Measurements from ENCODE around the gene AUNIP. TPM values are rescaled to one million over a fixed set of nuclear protein-coding genes. Genes with fewer than 3 reads are reported as not detected.

The AUNIP gene
- total RNA-seq, 4 donors from 2014 or later = 0.26 to 0.89 (median 0.49) TPM; not detected in 1

DNA sequence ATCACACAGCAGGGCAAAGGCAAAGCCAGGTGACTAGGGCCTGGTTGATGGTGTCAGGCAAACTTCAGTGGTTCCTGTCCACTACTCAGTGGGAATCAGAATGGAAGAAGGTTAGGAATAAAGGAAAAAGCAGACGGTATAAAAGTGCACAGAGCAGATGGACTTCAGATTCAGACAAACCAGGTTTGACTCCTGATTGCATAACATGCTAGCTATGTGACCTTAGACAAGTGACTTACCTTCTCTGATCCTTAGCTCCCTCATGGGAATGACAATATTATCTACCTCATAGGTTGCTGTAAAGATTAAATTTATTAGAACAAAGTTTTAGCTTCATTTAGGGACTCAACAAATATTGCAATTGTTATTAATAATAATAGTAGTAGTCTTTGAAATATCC lies 11.4 kb upstream of the AUNIP start:
- Histone ChIP-seq H3K4me3 (no peak overlapping the region), H3K9me3 (no peaks in the 10 kb centered on the region), H3K4me1 (peaks cover 61% of the 10 kb centered on the region), H3K36me3 (peaks cover 3% of the 10 kb centered on the region), H3K27me3 (no peaks in the 10 kb centered on the region), H3K27ac (no peak overlapping the region)
- no peak for TF ChIP-seq POLR2A (IDR thresholded peaks at IDR 0.05)
- WGBS = 91% methylated on average over 1 of the region's 1 CpG
- no peak for DNase-seq (ENCODE audit: low spot score in 2 of 2)

DNA sequence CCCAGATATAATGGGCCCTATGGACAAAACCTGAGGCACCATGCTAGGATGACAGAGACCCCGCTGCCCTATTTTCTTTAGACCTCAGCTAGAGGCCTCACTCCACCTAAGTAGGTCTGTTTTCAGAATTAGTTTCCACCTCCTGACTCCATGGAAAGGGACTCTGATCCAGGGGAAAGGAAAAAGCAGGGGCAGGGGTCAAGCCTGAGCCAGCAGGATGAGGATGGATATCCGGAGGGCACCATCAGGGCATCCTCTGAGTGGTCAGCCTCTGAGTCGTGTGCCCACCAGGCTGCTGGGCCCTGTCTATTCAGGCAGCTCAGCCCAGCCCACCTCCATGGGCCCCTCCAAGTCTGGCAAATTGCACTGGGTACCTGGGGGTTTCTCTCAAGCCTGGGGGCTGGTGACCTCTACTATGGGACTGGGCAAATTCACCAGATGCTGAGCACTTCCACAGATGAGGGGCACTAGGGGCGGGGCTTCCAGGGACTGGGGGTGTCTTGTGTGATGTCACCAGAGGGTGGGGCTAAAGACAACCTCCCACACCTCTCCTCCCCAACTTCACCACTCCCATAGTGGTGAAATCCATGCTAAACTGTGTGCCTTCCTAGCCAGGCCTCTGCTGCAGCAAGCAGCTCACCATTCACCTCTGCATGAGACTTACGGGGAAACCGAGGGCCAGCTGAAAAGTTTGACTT lies 10.8 kb upstream of the AUNIP start:
- no peak for DNase-seq (ENCODE audit: low spot score in 2 of 2)
- H3K36me3 ChIP-seq = peaks cover 3% of the 10 kb centered on the region
- no peaks in the 10 kb centered on the region for H3K9me3 ChIP-seq
- WGBS = 63% methylated on average over 6 of the region's 6 CpGs
- no peaks in the 10 kb centered on the region for H3K27me3 ChIP-seq
- H3K27ac ChIP-seq = no peak overlapping the region
- no peak for TF ChIP-seq POLR2AphosphoS5 (IDR thresholded peaks at IDR 0.05)
- peaks cover 55% of the 10 kb centered on the region for H3K4me1 ChIP-seq
- H3K4me3 ChIP-seq = no peak overlapping the region

DNA sequence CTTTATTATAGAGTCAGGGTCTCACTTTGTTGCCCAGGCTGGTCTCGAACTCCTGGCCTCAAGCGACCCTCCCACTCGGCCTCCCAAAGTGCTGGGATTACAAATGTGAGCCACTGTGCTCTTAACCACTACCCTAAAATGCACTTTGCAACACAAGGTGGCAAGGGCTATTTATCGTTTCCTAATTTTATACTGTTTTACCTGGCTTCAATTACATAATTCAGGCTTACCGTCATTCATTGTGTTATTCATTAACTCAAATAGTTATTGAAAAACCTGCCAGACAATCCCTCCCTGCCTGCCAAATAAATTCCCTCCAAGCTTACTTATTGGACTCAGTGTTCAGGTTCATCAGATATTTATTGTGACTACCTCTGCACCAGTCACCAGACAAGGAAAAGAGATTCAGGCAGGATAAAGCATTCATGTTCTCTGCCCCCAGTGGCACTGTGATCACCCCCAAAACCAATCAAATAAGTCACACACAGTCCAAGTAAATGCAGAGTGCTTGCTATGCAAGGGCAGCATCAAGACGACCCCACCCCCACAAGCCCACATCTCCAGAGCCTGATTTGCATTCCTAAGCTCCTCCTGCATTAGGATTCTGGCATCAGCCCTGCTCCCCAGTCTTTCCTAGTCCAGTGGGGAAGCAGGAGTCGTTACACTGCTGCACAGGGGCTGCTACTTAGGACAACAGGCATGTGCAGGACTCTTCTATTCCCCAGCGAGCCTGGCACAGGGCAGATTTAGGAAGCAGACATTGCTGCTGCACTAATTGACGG lies 8.1 kb upstream of the AUNIP start:
- Histone ChIP-seq H3K27ac (no peak overlapping the region), H3K27me3 (no peaks in the 10 kb centered on the region), H3K36me3 (peaks cover 16% of the 10 kb centered on the region), H3K4me1 (peaks cover 44% of the 10 kb centered on the region), H3K4me3 (no peak overlapping the region), H3K9me3 (no peaks in the 10 kb centered on the region)
- DNase-seq (ENCODE audit: low spot score in 2 of 2) = no peak
- TF ChIP-seq EP300 (IDR thresholded peaks at IDR 0.05) = no peak
- no peak for TF ChIP-seq POLR2AphosphoS5 (IDR thresholded peaks at IDR 0.05)
- TF ChIP-seq POLR2A (IDR thresholded peaks at IDR 0.05) = no peak
- TF ChIP-seq, protein P1, sequence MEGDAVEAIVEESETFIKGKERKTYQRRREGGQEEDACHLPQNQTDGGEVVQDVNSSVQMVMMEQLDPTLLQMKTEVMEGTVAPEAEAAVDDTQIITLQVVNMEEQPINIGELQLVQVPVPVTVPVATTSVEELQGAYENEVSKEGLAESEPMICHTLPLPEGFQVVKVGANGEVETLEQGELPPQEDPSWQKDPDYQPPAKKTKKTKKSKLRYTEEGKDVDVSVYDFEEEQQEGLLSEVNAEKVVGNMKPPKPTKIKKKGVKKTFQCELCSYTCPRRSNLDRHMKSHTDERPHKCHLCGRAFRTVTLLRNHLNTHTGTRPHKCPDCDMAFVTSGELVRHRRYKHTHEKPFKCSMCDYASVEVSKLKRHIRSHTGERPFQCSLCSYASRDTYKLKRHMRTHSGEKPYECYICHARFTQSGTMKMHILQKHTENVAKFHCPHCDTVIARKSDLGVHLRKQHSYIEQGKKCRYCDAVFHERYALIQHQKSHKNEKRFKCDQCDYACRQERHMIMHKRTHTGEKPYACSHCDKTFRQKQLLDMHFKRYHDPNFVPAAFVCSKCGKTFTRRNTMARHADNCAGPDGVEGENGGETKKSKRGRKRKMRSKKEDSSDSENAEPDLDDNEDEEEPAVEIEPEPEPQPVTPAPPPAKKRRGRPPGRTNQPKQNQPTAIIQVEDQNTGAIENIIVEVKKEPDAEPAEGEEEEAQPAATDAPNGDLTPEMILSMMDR (IDR thresholded peaks at IDR 0.05) = no peak
- WGBS = 68% methylated on average over 9 of the region's 9 CpGs

DNA sequence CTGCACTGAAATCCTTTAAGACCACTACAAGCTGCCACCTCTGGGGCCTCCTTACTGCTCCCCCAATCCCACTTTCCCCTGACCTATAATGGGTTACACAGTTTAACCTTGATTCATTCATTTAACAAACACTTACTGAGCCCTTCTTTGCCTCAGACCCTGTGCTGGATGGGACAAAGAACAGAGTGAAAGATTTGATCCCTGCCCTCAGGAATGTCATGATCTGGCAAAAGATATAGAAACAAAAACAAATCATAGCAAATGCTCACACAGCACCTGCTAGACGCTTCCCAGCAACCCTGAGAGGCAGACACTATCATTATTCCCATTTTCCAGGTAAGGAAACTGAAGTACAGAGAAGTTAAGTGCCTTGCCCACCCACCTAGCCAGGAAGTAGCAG lies 7.0 kb upstream of the AUNIP start:
- 76% methylated on average over 1 of the region's 1 CpG for WGBS

DNA sequence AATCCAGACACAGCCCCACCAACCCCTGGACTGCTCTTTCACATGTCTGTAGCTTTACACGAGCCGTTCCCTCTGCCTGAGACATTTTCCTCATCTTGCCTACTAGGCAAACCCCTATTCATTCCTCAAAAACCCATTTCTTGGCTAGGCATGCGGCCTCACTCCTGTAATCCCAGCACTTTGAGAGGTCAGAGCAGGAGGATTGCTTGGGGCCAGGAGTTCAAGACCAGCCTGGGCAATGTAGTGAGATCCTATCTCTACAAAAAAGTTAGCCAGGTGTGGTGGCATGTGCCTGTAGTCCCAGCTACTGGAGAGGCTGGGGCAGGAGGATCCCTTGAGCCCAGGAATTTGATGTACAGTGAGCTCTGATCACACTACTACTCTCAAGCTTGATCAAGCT lies 5.2 kb upstream of the AUNIP start:
- peaks cover 35% of the 10 kb centered on the region for H3K4me1 ChIP-seq
- peaks cover 18% of the 10 kb centered on the region for H3K36me3 ChIP-seq
- WGBS = 83% methylated on average over 3 of the region's 3 CpGs
- DNase-seq (ENCODE audit: low spot score in 2 of 2) = no peak
- no peak overlapping the region for H3K4me3 ChIP-seq
- TF ChIP-seq EP300 (IDR thresholded peaks at IDR 0.05) = no peak
- no peaks in the 10 kb centered on the region for H3K9me3 ChIP-seq
- no peaks in the 10 kb centered on the region for H3K27me3 ChIP-seq
- no peak overlapping the region for H3K27ac ChIP-seq

More for the DNA sequence above, 7.0 kb upstream of the AUNIP start:
- Histone ChIP-seq H3K36me3 (peaks cover 18% of the 10 kb centered on the region), H3K4me3 (no peak overlapping the region), H3K4me1 (peaks cover 33% of the 10 kb centered on the region), H3K27me3 (no peaks in the 10 kb centered on the region), H3K27ac (no peak overlapping the region), H3K9me3 (no peaks in the 10 kb centered on the region)
- no peak for DNase-seq (ENCODE audit: low spot score in 2 of 2)
- TF ChIP-seq EP300 (IDR thresholded peaks at IDR 0.05) (no peak), POLR2A (IDR thresholded peaks at IDR 0.05) (no peak), POLR2AphosphoS5 (IDR thresholded peaks at IDR 0.05) (no peak)
- TF ChIP-seq, protein P1 (IDR thresholded peaks at IDR 0.05) = no peak

DNA sequence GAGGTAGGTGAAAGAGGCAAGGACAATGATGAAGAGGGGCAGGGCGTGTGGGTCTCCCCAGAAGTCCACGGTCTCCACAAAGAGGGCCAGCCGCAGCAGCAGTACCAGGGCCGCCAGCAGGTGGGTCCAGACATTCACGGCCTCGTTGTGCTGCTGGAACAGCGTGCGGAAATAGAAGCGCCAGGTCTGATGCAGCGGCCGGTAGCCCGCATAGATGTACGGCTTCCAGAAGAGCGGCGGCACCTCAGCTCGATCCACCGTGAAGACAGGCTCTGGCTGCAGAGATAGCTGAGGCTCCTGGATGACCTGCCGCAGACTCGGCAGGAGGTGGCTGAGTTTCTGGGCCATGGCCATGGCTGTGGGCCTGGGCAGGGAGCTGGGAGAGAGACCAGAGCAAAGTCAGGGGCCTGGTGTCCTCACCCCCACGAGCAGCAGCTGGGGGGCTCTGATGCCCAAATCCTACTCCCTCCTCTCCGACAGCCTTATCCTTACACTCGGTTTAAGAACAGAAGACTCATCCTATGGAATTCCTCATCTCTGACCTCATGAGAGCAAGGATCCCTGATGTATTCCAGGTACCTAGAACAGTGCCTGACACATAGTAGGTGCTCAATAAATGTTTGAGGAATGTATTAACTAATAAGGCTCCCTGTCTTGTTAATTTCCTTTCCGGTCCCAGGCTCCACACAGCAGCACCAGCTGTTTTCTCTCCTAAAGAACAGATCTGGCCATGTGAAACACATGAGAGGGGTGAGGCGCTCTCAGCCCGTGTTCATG lies 4.4 kb upstream of the AUNIP start:
- no peaks in the 10 kb centered on the region for H3K9me3 ChIP-seq
- H3K36me3 ChIP-seq = peaks cover 15% of the 10 kb centered on the region
- DNase-seq (ENCODE audit: low spot score in 2 of 2) = no peak
- H3K4me1 ChIP-seq = peaks cover 42% of the 10 kb centered on the region
- TF ChIP-seq, protein P1 (IDR thresholded peaks at IDR 0.05) = no peak
- TF ChIP-seq POLR2A (IDR thresholded peaks at IDR 0.05) = no peak
- no peak for TF ChIP-seq POLR2AphosphoS5 (IDR thresholded peaks at IDR 0.05)
- no peak for TF ChIP-seq EP300 (IDR thresholded peaks at IDR 0.05)
- H3K4me3 ChIP-seq = no peak overlapping the region
- 79% methylated on average over 10 of the region's 25 CpGs for WGBS
- no peak overlapping the region for H3K27ac ChIP-seq
- H3K27me3 ChIP-seq = no peaks in the 10 kb centered on the region
